GM21367 (cell line): Measurements from ENCODE around the gene TMC1.
"Not testable (repeated sequence)": the region's sequence is repeated elsewhere in the genome, so short reads cannot be mapped to it uniquely, and the experiment has no call there.

ENCODE experiments used
- ATAC-seq: cut with Tn5 transposase; IDR thresholded peaks from one replicate; pipeline ENCODE4 v1.9.1; 2021; ENCODE audit not compliant: unreplicated experiment

The TMC1 gene

GRCh38 chr9:72749276-72749675 lies 227.9 kb downstream of the TMC1 start:
- no peak for ATAC-seq

GRCh38 chr9:72751541-72751940 lies 230.1 kb downstream of the TMC1 start:
- no peak for ATAC-seq

DNA sequence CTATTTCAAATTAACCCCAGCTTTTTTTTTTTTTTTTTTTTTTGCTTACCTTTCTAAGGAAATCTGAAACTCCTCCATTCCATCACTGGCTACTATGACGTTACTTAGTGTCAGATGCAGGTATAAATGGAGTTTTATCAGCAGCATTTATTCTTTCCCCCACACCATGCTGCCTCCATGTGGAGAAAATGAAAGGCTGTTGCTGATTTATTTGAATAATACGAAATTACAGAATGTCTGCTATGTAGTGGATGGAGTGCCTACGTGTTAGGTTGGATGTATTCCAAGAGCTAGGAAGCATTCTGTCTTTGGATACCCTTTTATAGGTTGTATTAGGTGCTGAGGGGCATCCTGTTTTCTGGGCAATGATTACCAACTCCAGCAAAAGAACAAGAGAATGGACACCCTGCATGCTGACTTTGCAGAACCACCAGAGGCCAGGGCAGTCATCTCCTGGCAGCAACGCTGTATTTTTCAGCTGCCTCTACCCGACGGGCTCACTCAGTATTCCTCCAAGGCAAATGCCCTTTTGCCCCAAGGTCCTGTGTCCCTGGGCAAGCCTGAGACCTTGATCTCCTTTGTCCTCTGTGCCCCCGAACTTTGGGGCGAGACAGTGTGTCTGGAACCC lies 232.0 kb downstream of the TMC1 start:
- no peak for ATAC-seq

DNA sequence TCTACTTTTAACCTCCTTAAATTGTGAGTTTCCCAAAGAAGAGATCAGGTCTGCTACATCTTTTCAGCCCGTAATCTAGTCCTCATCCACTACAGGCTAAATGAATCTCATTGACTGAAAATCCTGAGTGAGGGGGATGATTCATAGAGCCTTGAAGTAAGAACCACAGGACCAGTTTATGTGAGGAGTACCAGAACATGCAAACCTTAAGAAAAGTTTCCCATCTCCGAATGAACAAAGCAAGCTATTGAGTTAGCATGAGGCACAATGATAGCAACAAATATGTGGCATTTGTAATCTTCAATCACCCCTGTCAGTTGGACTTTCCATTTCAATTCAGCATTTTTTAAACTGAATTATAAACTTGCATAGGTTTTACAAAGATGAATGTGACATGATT lies 234.4 kb downstream of the TMC1 start:
- no peak for ATAC-seq

- ATAC-seq = no peak
Observed at GRCh38 chr9:72758944-72759343, 237.5 kb downstream of the TMC1 start.

GRCh38 chr9:72763022-72763421 lies 241.6 kb downstream of the TMC1 start:
- ATAC-seq = no peak

- no peak for ATAC-seq
Observed at GRCh38 chr9:72769546-72769945, 248.1 kb downstream of the TMC1 start.

DNA sequence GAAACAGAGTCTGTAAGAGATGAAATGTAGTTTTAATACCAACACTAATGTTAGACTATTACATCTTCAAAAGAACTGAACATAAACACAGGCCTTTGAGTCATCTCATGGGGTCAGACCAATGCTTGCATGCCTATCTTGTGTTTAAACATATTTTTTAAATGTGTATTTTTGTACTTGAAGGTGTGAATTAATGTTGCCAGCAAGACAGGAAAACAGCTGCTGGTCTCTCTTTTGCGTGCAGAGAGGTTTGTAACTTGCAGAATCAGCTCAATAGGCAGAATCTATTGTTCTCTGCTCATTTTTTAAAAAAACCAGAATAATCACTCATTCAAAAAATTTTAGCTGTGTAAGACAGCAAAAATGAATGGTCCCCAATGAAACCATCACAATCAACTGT lies 251.3 kb downstream of the TMC1 start:
- no peak for ATAC-seq

DNA sequence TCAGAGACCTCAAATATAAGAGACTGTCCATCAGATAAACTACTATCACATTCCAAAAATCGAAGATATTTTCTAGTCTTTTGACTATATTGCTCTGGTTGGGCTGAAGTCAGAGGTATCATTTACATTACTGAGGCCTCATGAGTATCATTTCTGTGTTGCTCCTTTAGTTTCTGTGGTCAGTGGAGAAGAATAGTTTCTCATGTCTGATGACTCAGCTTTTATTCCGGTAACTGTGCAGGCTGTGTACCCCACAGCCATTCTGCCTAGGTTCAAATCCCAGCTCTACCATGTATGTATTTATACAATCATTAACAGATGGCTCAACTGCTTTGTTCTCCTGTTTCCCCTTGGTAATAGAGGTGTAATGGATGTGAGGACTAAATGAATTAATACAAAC lies 252.2 kb downstream of the TMC1 start:
- ATAC-seq = no peak

GRCh38 chr9:72775570-72775969 lies 254.2 kb downstream of the TMC1 start:
- ATAC-seq = no peak

GRCh38 chr9:72779614-72780013 lies 258.2 kb downstream of the TMC1 start:
- no peak for ATAC-seq

DNA sequence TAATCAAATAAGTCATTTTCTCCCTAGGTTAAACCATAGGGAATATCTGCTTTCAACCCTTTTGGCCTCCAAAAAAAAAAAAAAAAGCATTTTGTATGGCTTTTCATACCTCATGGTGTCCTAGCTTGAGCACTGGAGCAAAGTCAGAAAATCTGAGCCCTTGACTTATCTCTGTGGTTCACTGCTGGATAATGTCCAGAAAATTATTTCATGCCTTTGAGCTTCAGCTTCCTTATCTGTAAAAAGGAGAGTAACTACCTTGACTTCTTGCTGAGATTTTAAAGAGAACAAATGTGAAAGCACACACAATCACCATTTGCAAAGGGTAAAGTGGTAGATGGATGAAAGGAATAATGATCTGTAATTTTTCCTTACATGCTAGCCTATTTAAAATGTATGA lies 265.5 kb downstream of the TMC1 start:
- ATAC-seq = no peak

DNA sequence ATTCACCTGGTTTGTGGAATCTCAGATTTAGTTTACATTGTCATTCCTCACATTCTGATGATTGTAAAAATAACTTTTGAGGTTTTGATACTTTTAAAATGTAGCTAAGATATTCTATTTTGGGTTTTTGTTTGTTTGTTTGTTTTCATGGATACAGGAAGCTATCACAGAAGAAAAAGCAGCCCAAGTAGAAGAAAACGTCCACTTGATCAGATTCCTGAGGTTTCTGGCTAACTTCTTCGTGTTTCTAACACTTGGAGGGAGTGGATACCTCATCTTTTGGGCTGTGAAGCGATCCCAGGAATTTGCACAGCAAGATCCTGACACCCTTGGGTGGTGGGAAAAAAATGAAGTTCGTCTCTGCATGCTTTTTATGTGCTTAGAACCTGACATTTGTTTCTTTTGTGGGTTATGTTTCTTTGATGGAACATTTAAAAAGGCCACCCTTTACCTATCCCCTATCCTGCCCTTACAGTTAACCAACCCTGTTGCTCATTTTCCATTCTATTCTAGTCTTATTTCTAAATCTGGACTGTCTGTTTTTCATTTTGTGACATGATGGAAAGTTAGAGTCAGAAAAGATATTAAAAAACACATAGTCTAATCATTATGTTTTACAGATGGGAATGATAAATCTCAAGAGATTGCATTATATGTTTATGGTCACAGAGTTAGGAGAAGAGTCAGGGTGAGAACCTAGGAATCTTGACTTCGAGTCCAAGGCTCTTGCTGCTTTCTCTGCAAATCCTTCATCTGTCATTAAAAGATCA lies 267.7 kb downstream of the TMC1 start:
- ATAC-seq = no peak

- ATAC-seq = no peak
Observed at GRCh38 chr9:72789885-72790284, 268.5 kb downstream of the TMC1 start.

DNA sequence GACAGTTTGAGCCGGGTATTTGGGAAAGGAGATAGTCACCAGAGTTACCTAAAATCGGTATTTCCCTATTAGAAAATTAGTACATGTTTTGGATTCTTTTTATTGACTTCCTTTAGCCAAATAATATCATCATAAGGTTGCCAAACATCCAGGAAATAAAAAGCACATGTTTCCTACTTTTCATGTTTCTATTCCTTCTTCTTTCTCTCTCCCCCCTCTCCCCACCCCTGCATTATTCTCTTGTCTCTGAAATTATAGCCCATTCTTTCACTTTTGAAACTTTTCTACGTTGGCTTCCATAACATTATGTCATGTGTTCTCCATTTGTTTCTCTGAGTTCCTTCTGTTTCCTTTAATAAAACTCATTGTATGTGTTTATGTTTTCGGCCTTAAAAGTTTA lies 269.6 kb downstream of the TMC1 start:
- ATAC-seq = no peak

GRCh38 chr9:72791436-72791835 lies 270.0 kb downstream of the TMC1 start:
- no peak for ATAC-seq

GRCh38 chr9:72794946-72795345 lies 273.5 kb downstream of the TMC1 start:
- ATAC-seq = no peak

DNA sequence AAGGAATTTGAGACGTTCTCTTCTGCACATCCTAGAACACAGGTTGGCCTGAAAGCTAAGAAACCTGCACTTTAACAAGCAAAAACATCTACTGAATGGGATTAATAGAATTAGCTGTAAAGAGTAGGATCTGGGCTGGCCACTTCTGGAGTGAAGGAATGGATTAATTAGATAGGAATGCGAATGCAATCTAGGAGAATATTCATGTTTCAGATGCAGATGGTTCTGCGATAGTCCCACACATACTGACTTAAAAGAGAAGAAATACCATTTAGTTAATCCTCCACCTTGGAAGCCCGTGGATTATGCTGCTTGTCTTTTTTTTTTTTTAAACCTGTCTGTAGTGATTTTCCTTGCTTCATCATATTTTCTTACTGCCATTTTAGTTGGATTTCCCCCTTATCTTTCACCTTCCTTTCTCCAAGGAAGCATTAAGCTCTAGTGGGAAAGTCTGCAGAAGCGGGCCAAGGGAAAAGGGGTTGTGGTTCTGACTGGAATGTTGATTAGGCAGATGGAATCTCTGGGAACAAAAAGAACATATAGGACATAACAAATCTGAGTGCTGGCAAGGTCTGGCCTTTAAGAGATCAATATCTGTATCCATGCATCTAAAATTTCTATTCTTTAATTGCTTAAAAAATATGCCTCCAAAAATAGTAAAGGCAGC lies 279.1 kb downstream of the TMC1 start:
- no peak for ATAC-seq

GRCh38 chr9:72805238-72805637 lies 283.8 kb downstream of the TMC1 start:
- ATAC-seq = no peak

DNA sequence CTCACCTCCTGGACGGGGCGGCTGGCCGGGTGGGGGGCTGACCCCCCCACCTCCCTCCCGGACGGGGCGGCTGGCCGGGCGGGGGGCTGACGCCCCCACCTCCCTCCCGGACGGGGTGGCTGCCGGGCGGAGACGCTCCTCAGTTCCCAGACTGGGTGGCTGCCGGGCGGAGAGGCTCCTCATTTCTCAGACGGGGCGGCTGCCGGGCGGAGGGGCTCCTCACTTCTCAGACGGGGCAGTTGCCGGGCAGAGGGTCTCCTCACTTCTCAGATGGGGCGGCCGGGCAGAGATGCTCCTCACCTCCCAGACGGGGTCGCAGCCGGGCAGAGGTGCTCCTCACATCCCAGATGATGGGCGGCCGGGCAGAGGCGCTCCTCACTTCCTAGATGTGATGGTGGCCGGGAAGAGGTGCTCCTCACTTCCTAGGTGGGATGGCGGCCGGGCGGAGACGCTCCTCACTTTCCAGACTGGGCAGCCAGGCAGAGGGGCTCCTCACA lies 285.0 kb downstream of the TMC1 start:
- ATAC-seq = not testable (repeated sequence)

DNA sequence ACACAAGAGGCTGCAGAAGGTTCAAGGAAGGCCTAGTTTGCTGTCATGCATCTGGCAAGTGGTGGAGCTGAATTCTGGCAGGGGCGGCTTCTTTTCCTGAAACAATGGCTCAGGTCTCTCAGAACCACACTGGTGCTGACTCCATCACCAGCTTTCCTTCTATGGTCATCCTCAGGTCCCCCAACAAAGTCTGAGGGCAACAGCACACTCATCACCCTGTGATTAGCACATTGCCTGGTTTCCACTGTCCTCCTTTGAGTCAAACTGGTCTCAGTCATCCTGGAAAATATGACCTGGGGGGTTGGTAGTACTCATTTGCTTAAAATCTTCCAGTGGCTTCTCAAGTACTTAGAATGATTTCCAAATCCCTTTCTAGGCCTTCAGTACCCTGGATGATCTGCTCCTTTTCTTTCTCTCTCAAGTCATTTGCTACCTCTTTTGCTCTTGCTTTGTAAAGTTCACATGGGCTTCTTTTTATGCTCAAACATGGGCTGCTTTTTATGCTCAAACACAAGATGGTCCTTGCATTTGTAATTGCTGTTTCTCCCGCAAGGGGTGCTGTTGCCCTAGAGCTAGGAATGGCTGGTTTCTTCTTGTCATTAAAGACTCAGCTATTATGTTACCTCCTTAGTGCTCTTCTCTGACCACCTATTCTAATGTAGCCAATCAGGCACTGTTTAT lies 286.5 kb downstream of the TMC1 start:
- ATAC-seq = no peak

- no peak for ATAC-seq
Observed at GRCh38 chr9:72808446-72808768, 287.0 kb downstream of the TMC1 start.
